HL-60 (cell line): ENCODE results near the gene PRRG3.

ENCODE experiments used
- DNase-seq, 2 experiments: peaks; one replicate each; pipeline ENCODE4 v3.0.0-alpha.2; 2010 to 2020; ENCODE audit warnings: low read depth in 1 of 2, low spot score in 1 of 2
- H3K27ac ChIP-seq: fragments of 250-450 bp; sonication (Bioruptor Pico); replicated peaks from 2 replicates; pipeline ENCODE4 v1.5.1; 2020; ENCODE audit warnings: mild to moderate bottlenecking, moderate library complexity
- H3K27me3 ChIP-seq: fragments of 250-450 bp; sonication (Bioruptor Pico); 2 replicates; pipeline ENCODE4 v1.5.1; 2021; ENCODE audit warnings: mild to moderate bottlenecking, moderate library complexity; ENCODE audit not compliant: insufficient read depth, poor library complexity, severe bottlenecking
- H3K4me3 ChIP-seq: replicated peaks from 2 replicates; pipeline ENCODE4 v1.5.1; 2011; ENCODE audit warnings: mild to moderate bottlenecking, control low read depth, low read length; ENCODE audit not compliant: insufficient read depth
- CTCF ChIP-seq: IDR thresholded peaks from one replicate; pipeline ENCODE4 v1.5.1; 2011; ENCODE audit warnings: low read length, control low read depth, inconsistent platforms; ENCODE audit not compliant: insufficient read depth
- GABPA ChIP-seq: IDR thresholded peaks from 2 replicates; pipeline ENCODE4 v1.6.1; 2012; ENCODE audit warnings: low read depth
- POLR2AphosphoS5 ChIP-seq: IDR thresholded peaks from 2 replicates; pipeline ENCODE4 v1.6.1; 2012; ENCODE audit warnings: low read depth
- REST ChIP-seq: IDR thresholded peaks from 2 replicates; pipeline ENCODE4 v1.6.1; 2012; ENCODE audit warnings: low read depth; ENCODE audit not compliant: insufficient replicate concordance
- SPI1 ChIP-seq: IDR thresholded peaks from 2 replicates; pipeline ENCODE4 v1.6.1; 2012; ENCODE audit warnings: low read depth, mild to moderate bottlenecking, borderline replicate concordance

Gene PRRG3

GRCh38 chrX:151711154-151711553 is 15.9 kb downstream of the PRRG3 start:
- Histone ChIP-seq H3K4me3 (no peak overlapping the region), H3K27ac (no peak overlapping the region), H3K27me3 (no peaks in the 10 kb centered on the region)
- no peak for TF ChIP-seq POLR2AphosphoS5
- TF ChIP-seq CTCF: no peak
- TF ChIP-seq REST: no peak
- TF ChIP-seq GABPA: no peak
- TF ChIP-seq SPI1: no peak
- DNase-seq: no peak

- no peak for DNase-seq
- H3K4me3 ChIP-seq: no peak overlapping the region
- TF ChIP-seq GABPA: no peak
- no peak for TF ChIP-seq REST
- no peak for TF ChIP-seq SPI1
- no peak for TF ChIP-seq POLR2AphosphoS5
- TF ChIP-seq CTCF: no peak
- H3K27ac ChIP-seq: no peak overlapping the region
- H3K27me3 ChIP-seq: no peaks in the 10 kb centered on the region
These were observed 16.5 kb downstream of the PRRG3 start for GRCh38 chrX:151711787-151712186.

DNA sequence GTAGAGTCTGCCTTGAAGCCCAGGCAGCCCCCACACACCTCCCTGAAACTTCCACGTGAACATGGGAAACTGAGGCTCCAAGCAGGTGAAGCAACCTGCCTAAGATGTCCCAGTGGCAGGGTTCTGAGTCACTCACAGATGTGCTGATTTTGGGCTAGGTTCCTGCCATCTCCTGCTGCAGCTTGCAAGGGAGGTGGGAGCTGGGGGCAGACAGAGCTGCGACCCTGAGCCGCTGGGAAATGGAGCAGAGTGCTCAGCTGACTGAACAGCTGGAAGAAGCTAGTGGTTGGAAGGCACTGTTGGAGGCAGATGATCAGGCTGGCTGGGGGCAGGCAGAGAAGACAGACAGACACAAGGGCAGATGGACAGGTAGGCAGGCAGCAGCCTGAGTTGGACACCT is 17.0 kb downstream of the PRRG3 start:
- TF ChIP-seq SPI1: no peak
- no peak for TF ChIP-seq POLR2AphosphoS5
- no peak for TF ChIP-seq REST
- no peak for TF ChIP-seq CTCF
- TF ChIP-seq GABPA: no peak
- Histone ChIP-seq H3K27ac (no peak overlapping the region), H3K27me3 (no peaks in the 10 kb centered on the region), H3K4me3 (no peak overlapping the region)
- no peak for DNase-seq
